HG03175 (cell line): ENCODE results near the gene DNAI2.
"Not testable (repeated sequence)": the region's sequence is repeated elsewhere in the genome, so short reads cannot be mapped to it uniquely, and the experiment has no call there.

ENCODE experiments used
- ATAC-seq: cut with Tn5 transposase; IDR thresholded peaks from one replicate; pipeline ENCODE4 v1.9.1; 2021; ENCODE audit warnings: mild to moderate bottlenecking, moderate library complexity; ENCODE audit not compliant: unreplicated experiment

DNAI2 gene

GRCh38 chr17:74244128-74244527 is 29.9 kb upstream of the DNAI2 start:
- ATAC-seq, result no peak

DNA sequence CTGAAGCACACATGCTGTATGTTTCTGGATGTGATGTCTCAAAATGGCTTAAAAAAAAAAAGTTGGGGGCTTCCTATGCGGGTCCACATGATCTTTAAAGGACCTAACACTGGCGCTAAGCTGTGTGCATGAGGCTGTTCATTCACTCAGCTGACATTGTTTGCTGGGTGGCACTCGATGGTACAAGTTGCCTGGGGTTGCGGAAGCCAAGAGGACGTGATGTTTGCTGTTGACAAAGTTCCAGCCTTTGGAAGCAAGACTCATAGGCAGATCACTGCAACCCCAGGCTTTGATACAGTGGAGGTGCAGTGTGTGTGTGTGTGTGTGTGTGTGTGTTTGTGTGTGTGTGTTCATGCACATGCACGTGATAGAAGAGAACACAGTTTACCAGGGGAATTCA is 29.5 kb upstream of the DNAI2 start:
- ATAC-seq, result no peak

DNA sequence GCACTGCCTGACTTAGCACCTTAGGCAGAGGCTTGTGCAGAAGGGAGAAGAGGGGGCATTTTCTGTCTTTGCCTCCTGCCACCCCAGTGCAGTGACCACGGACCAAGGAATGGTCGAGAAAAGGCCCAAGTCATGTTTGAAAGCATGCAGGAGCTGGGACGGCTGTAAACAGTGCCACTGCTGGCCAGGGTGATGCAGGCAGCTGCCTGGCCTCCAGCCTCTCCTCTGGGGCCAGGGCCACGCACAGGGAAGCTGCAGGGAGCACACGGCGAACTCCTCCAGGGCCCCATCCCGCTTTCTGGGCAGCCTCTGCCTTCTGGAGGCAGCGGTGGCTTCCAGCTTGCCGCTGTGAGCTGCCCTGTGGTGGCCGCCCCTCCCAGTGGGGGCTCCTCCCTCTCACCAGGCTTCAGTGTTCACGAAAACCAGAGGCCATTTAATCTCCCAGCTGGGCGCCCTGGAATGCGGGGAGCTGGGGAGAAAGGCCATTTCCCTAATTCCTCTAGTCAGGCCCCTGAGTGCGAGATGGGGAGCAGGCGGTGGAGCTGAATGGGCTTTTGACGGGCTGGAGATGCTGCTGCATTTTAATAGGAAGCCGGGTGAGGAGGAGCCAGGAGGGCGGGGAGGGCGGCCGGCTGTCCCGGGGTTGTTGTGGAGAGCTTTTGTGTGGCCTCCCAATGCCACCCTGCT is 28.7 kb upstream of the DNAI2 start:
- ATAC-seq, result no peak

DNA sequence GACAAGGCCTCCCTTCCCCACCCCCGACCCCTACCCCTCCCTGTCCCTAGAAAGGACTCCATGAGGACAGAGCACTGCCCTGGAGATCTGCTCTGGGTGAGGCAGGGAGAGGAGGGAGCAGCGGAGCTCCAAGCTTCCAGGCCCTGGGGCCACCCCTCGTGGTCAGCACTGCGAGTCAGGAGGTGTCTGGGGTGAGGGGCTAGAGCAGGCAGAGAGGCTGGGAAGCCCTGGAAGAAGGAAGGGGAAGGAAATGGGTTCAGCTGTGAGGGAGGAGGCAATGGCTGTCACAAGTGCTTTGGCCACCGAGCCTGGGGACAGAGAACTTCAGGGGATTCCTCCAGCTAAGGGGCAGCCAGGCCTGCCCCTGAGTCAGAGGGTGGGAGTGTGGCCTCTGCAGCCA is 28.2 kb upstream of the DNAI2 start:
- no peak for ATAC-seq

- ATAC-seq, result no peak
Observed at GRCh38 chr17:74249590-74250270, 24.3 kb upstream of the DNAI2 start.

DNA sequence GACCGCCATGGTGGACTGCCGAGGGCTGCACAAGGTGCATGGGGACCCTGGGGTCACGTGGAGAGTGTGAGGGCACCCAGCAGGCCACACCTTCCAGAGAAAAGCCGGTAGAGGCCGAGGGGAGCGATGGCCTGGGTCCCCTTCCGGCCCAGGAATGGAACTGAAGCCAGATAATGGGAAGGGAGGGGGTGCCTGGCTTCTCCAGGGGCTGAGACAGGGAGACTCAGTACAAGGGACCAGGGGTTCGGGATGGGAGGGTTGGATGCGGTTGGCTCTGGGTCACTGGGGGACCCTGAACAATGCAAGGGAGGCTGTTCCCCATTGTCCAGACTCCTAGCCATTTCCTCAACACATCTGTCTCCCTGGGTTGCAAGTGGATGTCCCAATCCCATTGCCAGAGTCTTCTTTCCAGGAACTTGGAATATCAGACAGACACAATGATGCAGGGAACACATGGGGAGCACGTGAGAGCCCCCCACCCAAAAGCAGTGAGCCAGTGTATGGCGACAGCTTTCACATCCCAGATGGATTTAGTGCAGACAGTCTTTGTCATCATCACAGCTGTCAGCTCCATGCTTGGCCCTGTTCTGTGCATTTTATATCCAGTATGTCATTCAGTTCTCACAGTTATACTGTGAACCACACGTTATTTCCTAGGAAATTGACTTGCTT is 23.6 kb upstream of the DNAI2 start:
- ATAC-seq, result no peak

GRCh38 chr17:74251051-74251450 is 23.0 kb upstream of the DNAI2 start:
- ATAC-seq, result no peak

GRCh38 chr17:74251569-74251968 is 22.5 kb upstream of the DNAI2 start:
- no peak for ATAC-seq

DNA sequence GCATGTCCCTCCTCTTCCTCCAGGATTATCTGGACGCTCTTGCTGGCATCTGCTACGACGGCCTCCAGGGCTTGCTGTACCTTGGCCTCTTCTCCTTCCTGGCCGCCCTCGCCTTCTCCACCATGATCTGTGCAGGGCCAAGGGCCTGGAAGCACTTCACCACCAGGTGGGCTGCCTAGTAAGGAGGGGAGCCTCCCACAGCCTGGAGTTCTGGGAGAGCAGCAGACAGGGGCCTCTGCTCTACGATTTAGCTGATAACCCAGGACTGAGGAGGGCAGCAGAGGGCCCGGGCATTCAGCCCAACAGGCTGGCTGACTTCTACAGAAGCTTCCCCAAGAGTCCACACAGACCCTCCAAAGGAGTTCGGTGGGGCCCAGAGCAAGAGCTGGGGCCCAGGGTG is 21.8 kb upstream of the DNAI2 start:
- no peak for ATAC-seq

- ATAC-seq, result no peak
Observed at GRCh38 chr17:74253036-74253435, 21.0 kb upstream of the DNAI2 start.

- no peak for ATAC-seq
Observed at GRCh38 chr17:74257311-74257710, 16.7 kb upstream of the DNAI2 start.

DNA sequence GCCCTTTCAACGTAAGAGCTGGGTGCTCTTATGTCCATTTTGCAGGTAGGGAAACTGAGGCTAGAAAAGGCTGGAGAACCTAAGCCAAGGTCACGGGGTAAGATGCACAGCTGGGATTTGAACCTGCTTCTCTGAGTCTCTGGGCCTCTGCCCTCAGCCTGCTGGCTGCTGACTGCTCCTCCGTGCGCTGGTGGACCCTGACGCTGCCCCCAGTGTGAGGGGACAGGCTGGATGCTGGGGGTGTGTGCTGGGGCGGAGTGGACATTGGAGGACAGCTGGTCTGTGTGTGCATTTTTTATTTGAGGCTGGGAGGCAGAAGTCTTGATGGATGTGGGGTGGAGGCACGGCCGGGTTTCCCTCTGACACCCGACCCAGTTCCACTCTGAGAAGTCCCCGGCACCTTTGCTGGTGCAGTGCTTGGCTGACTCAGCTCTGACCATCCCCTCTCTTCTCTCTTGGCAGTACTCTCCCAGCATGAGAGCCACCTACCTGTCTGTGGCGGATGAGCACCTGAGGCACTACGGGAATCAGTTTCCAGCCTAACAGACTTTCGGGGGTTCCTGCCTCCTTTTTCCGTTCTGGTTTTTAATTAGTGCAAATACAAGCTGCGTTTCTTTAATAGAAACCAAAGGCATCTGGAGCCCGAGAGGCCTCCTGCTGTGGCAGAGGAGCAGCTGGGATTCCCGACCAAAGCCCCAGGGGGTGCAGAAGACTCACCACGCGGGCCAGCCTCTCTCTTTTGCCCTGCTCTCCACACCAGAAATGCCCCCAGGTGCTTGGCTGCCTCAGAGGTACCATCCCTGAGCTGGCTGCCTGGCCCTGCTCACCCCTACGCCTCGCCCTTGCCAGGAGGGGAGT is 14.1 kb upstream of the DNAI2 start:
- no peak for ATAC-seq

- ATAC-seq, result no peak
Observed at GRCh38 chr17:74260525-74260850, 13.5 kb upstream of the DNAI2 start.

GRCh38 chr17:74262601-74263000 is 11.4 kb upstream of the DNAI2 start:
- no peak for ATAC-seq

DNA sequence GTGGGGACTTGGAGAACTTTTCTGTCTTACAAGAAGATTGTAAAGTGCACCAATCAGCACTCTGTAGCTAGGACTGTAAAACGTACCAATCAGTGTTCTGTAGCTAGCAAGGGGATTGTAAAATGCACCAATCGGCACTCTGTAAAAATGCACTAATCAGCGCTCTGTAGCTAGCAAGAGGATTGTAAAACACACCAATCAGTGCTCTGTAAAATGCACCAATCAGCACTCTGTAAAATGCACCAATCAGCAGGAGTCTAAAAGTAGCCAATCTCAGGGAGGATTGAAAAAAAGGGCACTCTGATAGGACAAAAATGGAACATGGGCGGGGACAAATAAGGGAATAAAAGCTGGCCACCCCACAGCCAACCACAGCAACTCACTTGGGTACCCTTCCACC is 7.0 kb upstream of the DNAI2 start:
- not testable (repeated sequence) for ATAC-seq

GRCh38 chr17:74267579-74267978 is 6.5 kb upstream of the DNAI2 start:
- no peak for ATAC-seq

GRCh38 chr17:74267987-74268499 is 6.0 kb upstream of the DNAI2 start:
- ATAC-seq, result no peak

DNA sequence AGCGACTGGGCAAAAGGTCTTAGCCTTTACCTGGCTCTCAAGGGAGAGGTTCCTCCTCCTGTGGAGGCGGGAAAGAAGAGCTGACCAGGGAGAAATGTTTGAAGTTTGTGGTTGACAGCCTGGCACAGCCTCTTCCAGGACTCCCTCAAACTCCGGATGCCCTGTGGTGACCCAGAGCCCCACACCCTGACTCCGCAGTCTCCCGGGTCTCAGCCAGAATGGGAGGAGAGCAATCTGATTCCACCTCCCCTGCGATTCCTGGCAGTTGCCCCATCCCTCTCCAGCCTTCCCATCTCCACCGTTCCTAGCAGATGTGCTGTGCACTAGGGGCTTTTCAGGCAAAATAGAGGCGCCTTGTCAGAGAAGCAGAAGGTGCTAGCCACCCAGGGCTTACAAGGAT is 5.5 kb upstream of the DNAI2 start:
- no peak for ATAC-seq

DNA sequence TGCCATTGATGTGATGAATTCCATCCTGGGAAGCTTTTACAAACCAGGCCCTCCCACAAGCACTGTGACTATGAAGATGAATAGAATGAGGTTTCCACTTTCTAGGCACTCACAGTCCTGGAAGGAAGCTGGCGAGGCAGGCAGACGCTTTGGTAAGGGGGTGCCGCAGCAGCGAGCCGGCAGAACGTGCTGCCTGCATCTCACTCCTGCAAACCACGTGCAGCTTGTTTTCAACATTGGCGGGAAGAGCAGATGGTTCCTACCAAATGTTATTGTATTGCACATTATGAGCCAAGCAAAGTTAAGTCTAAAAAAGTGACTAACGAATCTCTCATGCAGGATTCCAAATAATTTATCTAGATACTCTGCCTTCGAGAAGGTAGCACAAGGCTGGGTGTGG is 3.7 kb upstream of the DNAI2 start:
- no peak for ATAC-seq

GRCh38 chr17:74271281-74271680 is 2.8 kb upstream of the DNAI2 start:
- no peak for ATAC-seq

DNA sequence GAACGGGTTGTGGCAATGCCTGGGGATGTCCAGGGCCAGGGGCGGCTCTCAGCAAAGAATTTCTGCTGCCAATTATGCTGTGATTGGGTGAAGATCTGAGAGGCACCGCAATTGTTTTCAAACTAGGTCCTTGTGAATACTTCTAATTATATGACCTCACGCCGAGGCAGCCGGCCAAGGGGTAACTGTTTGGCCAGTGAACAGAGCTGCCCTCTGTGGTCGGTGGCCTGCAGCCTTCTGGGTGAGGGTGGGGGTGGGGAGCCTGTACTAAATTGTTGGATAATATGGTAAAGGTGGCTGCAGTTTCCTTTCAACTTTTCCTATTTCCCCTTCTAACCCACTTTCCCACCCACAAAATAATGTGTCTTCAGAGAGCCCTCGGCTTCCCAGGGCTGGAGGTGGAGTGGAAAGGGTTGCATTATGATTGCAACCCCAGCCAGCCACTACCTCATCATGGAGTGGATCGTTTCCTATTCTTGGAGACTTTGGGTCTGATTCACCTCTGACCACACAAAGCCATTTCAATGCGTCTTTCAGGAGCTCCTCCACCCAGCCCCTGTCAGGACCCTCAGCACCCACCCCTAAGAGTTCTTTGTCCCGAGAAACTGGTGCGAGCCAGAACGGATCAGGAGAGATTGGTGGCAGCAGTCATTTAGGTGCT is 2.0 kb upstream of the DNAI2 start:
- no peak for ATAC-seq
